GM12874 (cell line): Measurements from ENCODE around the gene GRIA1.

ENCODE experiments used
- TF ChIP-seq, protein P1 (sequence below): IDR thresholded peaks from 2 replicates; pipeline ENCODE4 v1.5.1; 2011; ENCODE audit warnings: low read depth, mild to moderate bottlenecking, control low read depth, low read length, moderate library complexity; ENCODE audit not compliant: insufficient read depth

GRIA1 gene

GRCh38 chr5:153543959-153544470, 53.5 kb downstream of the GRIA1 start:
- TF ChIP-seq, protein P1, sequence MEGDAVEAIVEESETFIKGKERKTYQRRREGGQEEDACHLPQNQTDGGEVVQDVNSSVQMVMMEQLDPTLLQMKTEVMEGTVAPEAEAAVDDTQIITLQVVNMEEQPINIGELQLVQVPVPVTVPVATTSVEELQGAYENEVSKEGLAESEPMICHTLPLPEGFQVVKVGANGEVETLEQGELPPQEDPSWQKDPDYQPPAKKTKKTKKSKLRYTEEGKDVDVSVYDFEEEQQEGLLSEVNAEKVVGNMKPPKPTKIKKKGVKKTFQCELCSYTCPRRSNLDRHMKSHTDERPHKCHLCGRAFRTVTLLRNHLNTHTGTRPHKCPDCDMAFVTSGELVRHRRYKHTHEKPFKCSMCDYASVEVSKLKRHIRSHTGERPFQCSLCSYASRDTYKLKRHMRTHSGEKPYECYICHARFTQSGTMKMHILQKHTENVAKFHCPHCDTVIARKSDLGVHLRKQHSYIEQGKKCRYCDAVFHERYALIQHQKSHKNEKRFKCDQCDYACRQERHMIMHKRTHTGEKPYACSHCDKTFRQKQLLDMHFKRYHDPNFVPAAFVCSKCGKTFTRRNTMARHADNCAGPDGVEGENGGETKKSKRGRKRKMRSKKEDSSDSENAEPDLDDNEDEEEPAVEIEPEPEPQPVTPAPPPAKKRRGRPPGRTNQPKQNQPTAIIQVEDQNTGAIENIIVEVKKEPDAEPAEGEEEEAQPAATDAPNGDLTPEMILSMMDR = no peak

DNA sequence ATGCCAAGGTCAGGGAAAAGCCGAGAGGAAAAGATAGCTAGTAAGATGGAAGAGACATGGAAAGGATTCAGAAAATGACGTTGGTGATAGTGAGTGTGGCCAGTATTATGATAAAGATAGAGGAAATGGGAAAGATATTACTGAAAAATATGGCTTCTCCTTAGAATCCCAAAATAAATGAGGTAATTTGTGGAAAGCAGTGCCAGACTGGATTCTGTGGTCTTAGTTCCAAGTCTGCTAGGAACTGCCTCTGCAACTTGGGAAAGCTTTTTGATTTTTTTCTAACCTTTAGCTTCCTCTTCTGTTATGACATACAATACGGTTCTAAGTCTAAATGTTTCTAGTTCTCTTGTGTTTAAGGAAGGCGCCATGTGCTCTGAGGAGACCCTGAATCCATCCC, 54.2 kb downstream of the GRIA1 start:
- TF ChIP-seq, protein P1 = no peak

DNA sequence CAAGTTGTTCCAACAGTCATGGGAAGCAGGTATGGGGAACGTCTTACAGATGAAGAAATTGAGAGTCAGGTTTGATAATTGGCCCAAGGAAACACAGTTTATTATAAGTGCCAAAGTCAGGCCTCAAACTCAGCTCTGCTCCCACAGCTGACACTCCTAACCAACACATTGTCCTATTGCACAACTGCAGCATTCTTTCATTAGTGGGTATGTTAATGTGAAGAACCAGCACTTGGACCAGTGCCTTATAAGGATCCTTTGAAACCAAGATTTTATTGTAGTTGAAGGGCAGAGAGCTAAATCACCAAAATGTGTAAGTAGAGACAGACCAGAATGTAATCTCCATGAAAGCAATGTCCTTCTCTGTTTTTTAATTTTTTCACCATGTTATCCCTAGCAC, 56.1 kb downstream of the GRIA1 start:
- TF ChIP-seq, protein P1 = no peak

DNA sequence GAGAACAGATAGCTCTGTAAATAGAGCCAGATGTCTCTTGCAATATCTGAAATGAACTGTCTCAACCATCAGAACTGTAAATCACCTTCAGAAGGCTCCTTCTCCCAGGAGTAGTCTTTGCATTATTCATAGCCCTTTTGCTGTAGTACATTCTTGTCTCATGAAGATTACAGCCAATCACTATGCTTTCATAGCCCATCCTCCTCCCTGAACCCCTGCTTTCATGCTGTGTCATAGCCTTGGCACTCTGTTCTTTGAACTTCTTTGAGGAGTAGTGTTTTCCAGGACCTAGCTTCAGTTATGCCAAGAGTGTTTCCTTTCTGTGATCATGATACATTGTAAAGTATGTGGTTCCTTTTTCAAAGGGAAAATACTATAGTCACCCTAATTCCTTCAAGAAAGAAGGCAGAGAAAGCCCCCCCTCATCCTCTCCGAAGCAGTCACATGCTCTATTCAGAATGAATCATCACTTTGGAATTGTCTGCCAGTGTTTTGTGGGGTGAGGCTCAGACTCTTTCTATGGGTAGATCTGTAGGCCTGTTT, 61.1 kb downstream of the GRIA1 start:
- TF ChIP-seq, protein P1 = no peak

DNA sequence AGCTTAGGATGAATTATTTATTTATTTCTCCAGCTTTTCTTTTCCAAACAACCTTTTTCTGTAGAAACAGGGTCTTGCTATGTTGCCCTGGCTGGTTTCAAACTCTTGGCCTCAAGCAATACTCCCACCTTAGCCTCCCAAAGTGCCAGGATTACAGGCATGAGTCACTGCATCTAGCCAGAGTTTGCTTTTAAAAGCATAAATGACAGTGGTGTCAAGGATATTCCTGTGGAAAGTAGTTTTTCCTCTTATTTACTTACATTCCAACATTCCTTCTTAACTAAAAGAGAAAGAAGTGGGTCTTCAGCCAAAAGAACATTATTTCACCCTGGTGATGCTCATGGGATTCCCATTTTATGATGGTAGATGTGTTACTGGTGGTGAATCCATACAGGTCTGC, 62.4 kb downstream of the GRIA1 start:
- TF ChIP-seq, protein P1 = no peak

GRCh38 chr5:153555420-153556114, 65.1 kb downstream of the GRIA1 start:
- TF ChIP-seq, protein P1 = no peak

DNA sequence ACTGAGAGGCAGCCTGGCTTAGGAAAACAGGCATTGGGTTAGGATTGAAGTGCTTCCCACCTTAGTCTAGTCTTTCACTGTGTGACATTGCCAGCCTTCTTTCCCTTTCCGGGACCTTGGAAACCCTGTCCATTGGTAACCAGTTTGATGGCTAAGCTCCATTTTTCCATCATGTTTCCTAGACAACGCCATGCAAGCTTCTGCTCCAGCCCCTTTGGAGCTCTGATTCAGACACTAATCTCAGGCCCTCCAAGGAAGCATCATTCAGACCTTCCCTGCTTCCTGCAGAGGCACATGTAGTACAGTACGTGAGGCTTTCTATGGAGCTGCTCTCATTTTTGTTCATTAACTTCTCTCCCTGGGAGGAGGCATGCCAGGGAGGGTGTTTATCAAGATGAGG, 68.5 kb downstream of the GRIA1 start:
- TF ChIP-seq, protein P1 = no peak
